Measurements from ENCODE around the gene ZBTB37. TPM values are rescaled to one million over a fixed set of nuclear protein-coding genes. Genes with fewer than 3 reads are reported as not detected.

ZBTB37 gene
- total RNA-seq, 4 donors from 2014 or later, result 15.8 to 17.6 (median 17.2) TPM

DNA sequence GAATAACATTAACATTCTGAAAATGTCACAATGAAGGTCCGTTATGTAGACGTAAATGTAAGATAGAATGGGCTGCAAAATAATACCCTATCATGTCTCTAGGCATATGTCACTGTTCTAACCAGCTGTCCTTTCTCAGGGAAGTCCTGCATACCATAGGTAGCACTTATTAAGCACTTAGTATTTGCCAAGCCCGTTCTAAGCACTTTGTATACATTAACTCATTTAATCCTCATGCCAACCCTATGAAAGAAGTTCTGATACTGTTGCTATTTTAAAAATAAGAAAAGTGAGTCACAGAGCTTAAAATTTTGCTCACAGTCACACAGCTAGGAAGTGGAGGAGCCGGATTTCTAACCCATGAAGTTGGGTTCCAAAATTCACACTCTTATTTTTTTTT is 16.1 kb upstream of the ZBTB37 start:
- TF ChIP-seq, protein P1, sequence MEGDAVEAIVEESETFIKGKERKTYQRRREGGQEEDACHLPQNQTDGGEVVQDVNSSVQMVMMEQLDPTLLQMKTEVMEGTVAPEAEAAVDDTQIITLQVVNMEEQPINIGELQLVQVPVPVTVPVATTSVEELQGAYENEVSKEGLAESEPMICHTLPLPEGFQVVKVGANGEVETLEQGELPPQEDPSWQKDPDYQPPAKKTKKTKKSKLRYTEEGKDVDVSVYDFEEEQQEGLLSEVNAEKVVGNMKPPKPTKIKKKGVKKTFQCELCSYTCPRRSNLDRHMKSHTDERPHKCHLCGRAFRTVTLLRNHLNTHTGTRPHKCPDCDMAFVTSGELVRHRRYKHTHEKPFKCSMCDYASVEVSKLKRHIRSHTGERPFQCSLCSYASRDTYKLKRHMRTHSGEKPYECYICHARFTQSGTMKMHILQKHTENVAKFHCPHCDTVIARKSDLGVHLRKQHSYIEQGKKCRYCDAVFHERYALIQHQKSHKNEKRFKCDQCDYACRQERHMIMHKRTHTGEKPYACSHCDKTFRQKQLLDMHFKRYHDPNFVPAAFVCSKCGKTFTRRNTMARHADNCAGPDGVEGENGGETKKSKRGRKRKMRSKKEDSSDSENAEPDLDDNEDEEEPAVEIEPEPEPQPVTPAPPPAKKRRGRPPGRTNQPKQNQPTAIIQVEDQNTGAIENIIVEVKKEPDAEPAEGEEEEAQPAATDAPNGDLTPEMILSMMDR (IDR thresholded peaks at IDR 0.05; ENCODE audit: low read depth), result no peak

- TF ChIP-seq, protein P1 (IDR thresholded peaks at IDR 0.05; ENCODE audit: low read depth), result no peak
Observed at GRCh38 chr1:173853074-173853473, 15.1 kb upstream of the ZBTB37 start.

GRCh38 chr1:173856014-173856413 is 12.2 kb upstream of the ZBTB37 start:
- TF ChIP-seq, protein P1 (IDR thresholded peaks at IDR 0.05; ENCODE audit: low read depth), result no peak

DNA sequence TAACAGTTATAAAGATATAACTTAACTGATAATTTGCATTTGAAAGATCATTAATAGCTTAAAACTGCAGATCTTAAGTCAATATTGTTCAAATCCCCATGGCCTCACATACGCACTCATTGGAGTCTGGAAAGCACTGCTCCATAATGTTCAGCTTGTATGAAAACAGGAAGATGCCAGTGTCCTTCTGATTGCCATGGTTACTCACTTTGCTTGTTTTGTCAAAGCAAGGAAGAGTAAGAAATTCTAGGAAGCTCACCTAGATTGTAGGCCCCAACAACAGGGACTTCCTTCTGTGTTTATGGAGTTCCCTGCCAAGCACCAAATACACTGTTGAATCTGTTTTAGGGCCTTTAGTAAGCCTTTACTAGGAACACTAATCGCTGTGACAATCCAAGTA is 11.3 kb upstream of the ZBTB37 start:
- TF ChIP-seq, protein P1 (IDR thresholded peaks at IDR 0.05; ENCODE audit: low read depth), result no peak

DNA sequence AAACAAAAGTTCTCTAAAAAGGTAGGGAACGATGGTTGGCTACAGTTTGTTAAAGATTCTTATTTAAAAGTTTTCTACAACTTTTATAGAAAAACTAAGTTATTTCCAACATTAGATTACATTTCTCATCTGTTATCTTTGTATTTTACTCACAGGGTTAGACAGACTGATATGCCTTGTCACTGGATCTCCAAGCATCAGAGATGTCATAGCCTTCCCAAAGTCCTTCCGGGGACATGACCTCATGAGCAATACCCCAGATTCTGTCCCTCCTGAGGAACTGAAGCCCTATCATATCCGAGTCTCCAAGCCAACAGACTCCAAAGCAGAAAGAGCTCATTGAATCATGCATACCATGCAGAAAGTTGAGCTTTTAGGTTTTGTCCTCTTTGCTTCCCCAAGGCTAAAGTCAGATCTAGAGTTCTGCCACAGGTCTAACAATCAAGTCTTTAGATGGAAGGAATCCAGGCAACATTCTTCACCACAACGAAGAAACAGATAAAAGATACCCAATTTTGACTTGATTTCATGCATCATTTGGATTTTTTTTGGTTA is 10.7 kb upstream of the ZBTB37 start:
- TF ChIP-seq, protein P1 (IDR thresholded peaks at IDR 0.05; ENCODE audit: low read depth), result no peak

DNA sequence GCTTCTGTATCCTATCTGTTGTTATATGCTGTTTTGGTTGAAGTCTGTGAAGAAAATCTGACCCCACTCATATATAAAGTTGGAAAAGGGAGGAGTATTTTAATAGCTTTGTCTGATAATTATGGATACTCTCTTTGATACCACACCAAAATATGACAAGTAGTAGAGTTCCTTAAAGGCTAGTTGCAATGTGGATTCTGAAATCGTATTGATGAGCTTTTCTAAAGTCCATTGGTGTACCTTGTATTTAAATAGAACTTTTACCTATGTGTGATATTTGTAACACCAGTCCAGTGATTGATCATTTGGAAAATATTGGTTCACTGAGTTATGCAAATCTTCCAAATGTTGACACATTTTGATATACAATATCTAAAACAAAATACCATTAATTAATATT is 8.1 kb upstream of the ZBTB37 start:
- TF ChIP-seq, protein P1 (IDR thresholded peaks at IDR 0.05; ENCODE audit: low read depth), result no peak

GRCh38 chr1:173861731-173862145 is 6.4 kb upstream of the ZBTB37 start:
- TF ChIP-seq, protein P1 (IDR thresholded peaks at IDR 0.05; ENCODE audit: low read depth), result no peak

Measured in subcutaneous adipose tissue (tissue), 4 donors.